HuH-7.5 (cell line): Measurements from ENCODE around the gene CDC37L1.

ENCODE experiments used
- DNase-seq: peaks from one replicate; pipeline ENCODE4 v3.0.0; 2011; ENCODE audit warnings: low spot score

The CDC37L1 gene

DNA sequence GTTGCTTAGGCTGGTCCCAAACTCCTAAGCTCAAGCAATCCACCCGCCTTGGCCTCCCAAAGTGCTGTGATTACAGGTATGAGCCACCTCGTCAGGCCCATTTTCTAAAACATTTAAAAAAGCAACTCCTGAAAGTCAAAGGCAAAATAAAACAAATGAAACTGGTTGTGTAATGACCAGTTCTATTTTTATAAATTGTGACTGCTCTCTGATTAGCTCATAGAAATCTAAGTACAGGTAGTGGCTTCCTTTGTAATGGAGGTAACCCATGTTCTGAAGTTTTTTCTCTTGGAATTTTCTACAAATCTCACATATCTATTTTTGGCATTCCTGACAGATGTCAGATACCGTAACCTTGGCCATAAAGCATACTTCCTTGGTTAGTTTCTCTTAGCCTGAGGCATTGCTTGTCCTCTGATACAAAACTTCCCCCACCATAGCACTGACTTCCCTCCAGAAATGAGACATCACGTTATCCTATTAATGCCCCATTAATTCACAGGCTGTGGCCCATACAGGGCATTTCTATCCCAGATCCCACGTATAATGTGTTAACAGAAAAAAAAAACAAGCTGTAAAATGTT is 75.7 kb downstream of the CDC37L1 start:
- DNase-seq, result no peak

GRCh38 chr9:4756420-4756819 is 77.1 kb downstream of the CDC37L1 start:
- no peak for DNase-seq
